Mucosa of descending colon (tissue), 3 donors: ENCODE results near the gene NOL4L. TPM values are rescaled to one million over a fixed set of nuclear protein-coding genes. Genes with fewer than 3 reads are reported as not detected.

ENCODE experiments used
- ATAC-seq: fragments of 200-7000 bp; cut with Tn5 transposase; one replicate; pipeline ENCODE4 v1.9.1; 2020; ENCODE audit warnings: mild to moderate bottlenecking, moderate library complexity
- DNase-seq, 3 donors: peaks; one replicate each; pipeline ENCODE4 v3.0.0-alpha.2; 2020
- H3K36me3 ChIP-seq: fragments of 200-600 bp; one replicate; pipeline ENCODE4 v1.8.0; 2021; ENCODE audit warnings: low read depth, mild to moderate bottlenecking
- H3K4me1 ChIP-seq: fragments of 200-600 bp; one replicate; pipeline ENCODE4 v1.8.0; 2021; ENCODE audit warnings: low read depth, mild to moderate bottlenecking
- H3K4me3 ChIP-seq: fragments of 200-600 bp; one replicate; pipeline ENCODE4 v1.8.0; 2021; ENCODE audit warnings: mild to moderate bottlenecking
- H3K9me3 ChIP-seq: fragments of 200-600 bp; one replicate; pipeline ENCODE4 v1.8.0; 2021; ENCODE audit warnings: mild to moderate bottlenecking
- intact Hi-C, 2 donors: fragments of 100-400 bp; cut with DNase I in 1 of 2; cut with micrococcal nuclease in 1 of 2; formaldehyde crosslinking; loops; one replicate each; pipeline versions ENCODE4 v1.11.0 to v1.11.1; 2022; cut with DNase I, micrococcal nuclease
- total RNA-seq, 3 donors: library from RNA; stranded (reverse); fragmentation: NEBNext Ultra II Directional in 2 of 3; extraction: Animal tissue kit (Norgen Biotek cat#: 25700) in 2 of 3; gene quantifications; one replicate each; pipeline versions ENCODE4 v1.2.1 to v1.2.4, GENCODE V29; 2021 to 2023
- TF ChIP-seq, protein P1 (sequence below): fragments of 200-600 bp; IDR thresholded peaks from one replicate; pipeline ENCODE4 v1.8.0; 2022; ENCODE audit warnings: antibody characterized with exemption, mild to moderate bottlenecking
- donor health status: DM: no; HTN: no; CAD: no; lungs with moderate emphysema.
- donor health status: DM: no; HTN: no; CAD: no.
- donor health status: DM: no; HTN: yes; CAD: no.

NOL4L gene
- total RNA-seq, 3 donors from 2014 or later: 46.1 to 75.3 (median 55.1) TPM

DNA sequence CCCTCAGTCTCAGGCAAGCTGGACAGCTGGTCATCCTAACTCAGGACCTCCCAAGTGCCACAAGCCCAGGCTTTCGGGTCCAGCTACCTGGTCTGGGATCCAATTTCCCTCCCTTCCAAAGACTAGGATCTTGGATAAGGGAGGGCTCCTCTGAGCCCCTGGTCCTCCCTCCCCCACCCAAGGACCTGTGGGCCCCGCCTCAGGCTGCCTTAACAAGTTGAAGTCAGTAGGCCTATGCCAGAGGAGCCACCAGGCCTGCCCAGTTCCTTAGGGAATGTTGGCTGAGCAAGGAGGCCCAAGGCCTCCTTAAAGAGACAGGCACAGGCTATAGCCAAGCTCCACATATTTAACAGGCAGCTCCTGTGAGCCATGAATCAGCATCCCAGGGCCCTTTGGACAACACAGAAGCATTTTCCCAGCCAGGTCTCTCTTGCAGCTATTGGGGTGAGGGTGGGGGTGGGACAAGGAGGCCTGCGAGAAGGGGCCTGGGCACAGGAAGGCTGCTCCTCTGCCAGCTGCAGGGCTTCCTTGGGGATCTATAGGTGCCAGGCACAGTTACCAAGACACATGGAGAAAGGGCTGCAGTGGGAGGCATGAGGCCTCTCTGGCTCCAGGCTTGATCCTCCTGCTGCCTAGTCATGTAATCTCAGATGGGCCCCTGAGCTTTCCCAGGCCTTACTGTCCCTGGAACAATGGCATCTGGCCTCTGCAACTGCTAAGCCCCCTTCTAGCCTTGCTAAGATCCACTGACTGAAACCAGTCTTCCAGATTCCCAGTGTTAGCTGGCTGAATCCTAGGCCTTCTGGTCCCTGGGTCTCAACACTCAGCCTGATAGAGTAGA, 27.4 kb upstream of the NOL4L start:
- Histone ChIP-seq H3K36me3 (no peaks in the 10 kb centered on the region), H3K4me1 (no peaks in the 10 kb centered on the region), H3K9me3 (no peaks in the 10 kb centered on the region), H3K4me3 (no peak overlapping the region)
- TF ChIP-seq, protein P1, sequence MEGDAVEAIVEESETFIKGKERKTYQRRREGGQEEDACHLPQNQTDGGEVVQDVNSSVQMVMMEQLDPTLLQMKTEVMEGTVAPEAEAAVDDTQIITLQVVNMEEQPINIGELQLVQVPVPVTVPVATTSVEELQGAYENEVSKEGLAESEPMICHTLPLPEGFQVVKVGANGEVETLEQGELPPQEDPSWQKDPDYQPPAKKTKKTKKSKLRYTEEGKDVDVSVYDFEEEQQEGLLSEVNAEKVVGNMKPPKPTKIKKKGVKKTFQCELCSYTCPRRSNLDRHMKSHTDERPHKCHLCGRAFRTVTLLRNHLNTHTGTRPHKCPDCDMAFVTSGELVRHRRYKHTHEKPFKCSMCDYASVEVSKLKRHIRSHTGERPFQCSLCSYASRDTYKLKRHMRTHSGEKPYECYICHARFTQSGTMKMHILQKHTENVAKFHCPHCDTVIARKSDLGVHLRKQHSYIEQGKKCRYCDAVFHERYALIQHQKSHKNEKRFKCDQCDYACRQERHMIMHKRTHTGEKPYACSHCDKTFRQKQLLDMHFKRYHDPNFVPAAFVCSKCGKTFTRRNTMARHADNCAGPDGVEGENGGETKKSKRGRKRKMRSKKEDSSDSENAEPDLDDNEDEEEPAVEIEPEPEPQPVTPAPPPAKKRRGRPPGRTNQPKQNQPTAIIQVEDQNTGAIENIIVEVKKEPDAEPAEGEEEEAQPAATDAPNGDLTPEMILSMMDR: no peak
- ATAC-seq: no peak
- no peak for DNase-seq
- intact Hi-C loops: no loop called here

DNA sequence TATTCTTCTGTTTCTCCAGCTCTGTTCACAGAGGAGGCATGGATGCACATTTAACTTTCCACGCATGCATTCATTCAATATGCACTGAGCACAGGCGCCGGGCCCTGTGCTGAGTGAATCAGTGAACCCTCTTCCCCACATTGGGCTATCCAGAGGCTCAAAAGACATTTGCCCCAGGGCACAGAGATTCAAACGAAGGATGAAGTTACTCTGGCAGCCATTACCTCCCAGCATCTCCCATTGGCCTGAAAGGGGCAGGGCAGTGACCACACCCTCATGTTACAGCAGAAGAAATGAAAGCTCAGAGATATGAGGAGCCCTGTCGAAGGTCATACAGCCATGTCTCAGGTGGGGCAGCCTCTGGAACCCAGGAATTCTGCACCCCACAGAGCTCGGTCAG, 26.7 kb upstream of the NOL4L start:
- TF ChIP-seq, protein P1: no peak
- intact Hi-C loops: no loop called here
- Histone ChIP-seq H3K36me3 (no peaks in the 10 kb centered on the region), H3K4me3 (no peak overlapping the region), H3K4me1 (no peaks in the 10 kb centered on the region), H3K9me3 (no peaks in the 10 kb centered on the region)
- ATAC-seq (no peak), DNase-seq (no peak)

DNA sequence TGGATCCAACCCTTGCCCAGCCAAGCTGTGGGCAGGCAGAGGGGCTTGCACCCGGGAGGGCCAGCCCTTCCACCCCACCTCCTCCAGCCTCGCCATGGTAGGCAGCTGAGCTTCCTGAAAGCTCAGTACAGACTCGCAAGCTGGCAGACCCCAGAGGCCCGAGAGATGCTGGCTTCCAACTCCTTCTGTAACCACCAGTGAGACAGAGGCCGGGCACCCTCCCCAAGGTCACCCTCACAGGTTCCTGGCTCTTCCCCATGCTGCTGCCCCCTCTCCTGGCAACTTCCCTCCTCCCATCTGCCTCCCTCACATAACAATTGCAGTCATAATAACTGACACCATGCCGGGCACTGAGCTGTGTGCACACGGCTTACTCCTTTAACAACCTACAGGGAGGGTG, 26.2 kb upstream of the NOL4L start:
- Histone ChIP-seq H3K4me3 (no peak overlapping the region), H3K9me3 (no peaks in the 10 kb centered on the region), H3K4me1 (no peaks in the 10 kb centered on the region), H3K36me3 (no peaks in the 10 kb centered on the region)
- intact Hi-C loops: no loop called here
- TF ChIP-seq, protein P1: no peak
- DNase-seq (no peak), ATAC-seq (no peak)

DNA sequence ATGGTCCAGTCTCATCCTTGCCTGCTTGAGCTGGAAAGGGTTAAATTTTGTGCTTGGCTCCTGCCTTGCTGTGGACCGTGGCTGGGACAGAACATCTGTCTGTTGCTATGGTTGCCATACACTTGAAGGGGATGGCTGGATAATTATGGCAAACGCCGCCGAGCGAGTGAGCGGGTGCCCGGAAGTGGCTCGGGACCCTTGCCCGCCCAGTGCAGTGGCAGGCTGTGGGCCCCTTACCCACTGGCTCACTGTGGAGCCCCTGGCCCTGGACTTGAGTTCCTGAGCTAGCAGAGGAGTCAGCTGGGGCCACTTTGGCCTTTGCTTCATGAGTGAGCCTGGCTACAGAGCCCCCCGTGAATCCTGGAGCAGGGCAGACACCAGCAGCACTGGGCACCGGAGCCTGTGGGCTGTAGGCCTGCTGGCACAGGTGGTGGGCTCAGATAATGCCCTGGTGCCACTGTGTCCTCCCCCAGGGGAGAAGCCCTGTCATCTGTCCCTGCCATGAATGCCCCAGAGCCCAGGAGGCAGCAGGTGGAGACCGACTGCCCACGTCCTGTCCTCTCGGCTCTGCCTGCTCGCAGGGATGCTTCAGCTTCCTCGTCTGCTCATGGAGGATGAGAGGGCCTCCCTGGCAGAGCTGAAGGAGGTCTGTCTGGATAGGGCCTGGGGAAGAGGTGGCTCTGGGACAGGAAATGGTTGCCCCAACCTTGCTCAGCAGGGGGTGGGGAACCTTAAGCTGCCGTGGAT, 25.5 kb upstream of the NOL4L start:
- TF ChIP-seq, protein P1: no peak
- no peak for ATAC-seq
- Histone ChIP-seq H3K9me3 (no peaks in the 10 kb centered on the region), H3K36me3 (no peaks in the 10 kb centered on the region), H3K4me3 (no peak overlapping the region), H3K4me1 (no peaks in the 10 kb centered on the region)
- intact Hi-C loops: no loop called here
- no peak for DNase-seq

DNA sequence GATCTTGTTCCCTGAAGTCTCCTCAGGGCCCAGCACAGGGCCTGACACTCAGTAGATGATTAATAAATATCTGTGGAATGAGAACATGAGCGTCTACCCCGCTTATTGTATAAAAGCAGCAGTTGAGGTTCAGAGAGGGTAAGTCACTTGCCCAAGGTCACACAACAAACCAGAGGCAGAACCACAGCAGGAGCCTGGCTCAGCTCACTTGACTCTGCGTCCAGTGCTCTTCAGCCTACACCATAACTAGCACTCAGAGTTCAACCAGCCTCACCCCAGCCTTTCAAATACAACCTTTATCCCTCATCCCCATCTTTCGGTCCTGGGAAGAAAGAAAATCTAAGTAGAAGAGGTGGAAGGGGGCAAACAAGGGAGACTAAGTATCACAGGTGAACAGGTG, 24.9 kb upstream of the NOL4L start:
- H3K9me3 ChIP-seq: no peaks in the 10 kb centered on the region
- no peak overlapping the region for H3K4me3 ChIP-seq
- H3K4me1 ChIP-seq: no peaks in the 10 kb centered on the region
- H3K36me3 ChIP-seq: no peaks in the 10 kb centered on the region
- ATAC-seq (no peak), DNase-seq (no peak)
- intact Hi-C loops: no loop called here
- TF ChIP-seq, protein P1: no peak
